Measurements from ENCODE around the gene CELSR1. TPM values are rescaled to one million over a fixed set of nuclear protein-coding genes. Genes with fewer than 3 reads are reported as not detected.

Gene CELSR1
- total and polyA plus RNA-seq, 10 donors, result 4.3 to 13.1 (median 8.4) TPM

- Histone ChIP-seq H3K36me3 (no peaks in the 10 kb centered on the region), H3K27me3 (replicated peaks in 1 of 7) (peaks cover 0 to 16% (median 0%) of the 10 kb centered on the region in 7 donors), H3K4me1 (peaks cover 0 to 5% (median 0%) of the 10 kb centered on the region in 6 donors), H3K9me3 (peaks cover 0 to 5% (median 0%) of the 10 kb centered on the region in 8 donors), H3K27ac (no peak overlapping the region), H3K4me3 (no peak overlapping the region)
- WGBS, 5 donors, result 20 to 43% (median 25%) methylated on average over 4 of the region's 4 CpGs
- no peak for DNase-seq
- TF ChIP-seq POLR2A (IDR thresholded peaks at IDR 0.05), result no peak
- no peak for TF ChIP-seq POLR2AphosphoS5 (IDR thresholded peaks at IDR 0.05)
- no peak for TF ChIP-seq CTCF (IDR thresholded peaks at IDR 0.05 in 8 of 11, conservative IDR thresholded peaks at IDR 0.05 in 3 of 11)
- intact Hi-C loops (cut with DNase I; ENCODE audit: low total_unique reads), result no loop called here
Measured at GRCh38 chr22:46483353-46483752, 54.1 kb downstream of the CELSR1 start.

- no peaks in the 10 kb centered on the region for H3K36me3 ChIP-seq
- intact Hi-C loops (cut with DNase I; ENCODE audit: low total_unique reads), result no loop called here
- no peaks in the 10 kb centered on the region for H3K4me1 ChIP-seq
- TF ChIP-seq POLR2AphosphoS5 (IDR thresholded peaks at IDR 0.05) (no peak), POLR2A (IDR thresholded peaks at IDR 0.05) (no peak), CTCF (IDR thresholded peaks at IDR 0.05 in 8 of 11, conservative IDR thresholded peaks at IDR 0.05 in 3 of 11) (no peak)
- 62 to 83% (median 79%) methylated on average over 5 to 7 of the region's 7 CpGs for WGBS, 5 donors
- H3K27ac ChIP-seq, result no peak overlapping the region
- no peak for DNase-seq
- no peak overlapping the region for H3K4me3 ChIP-seq
- H3K9me3 ChIP-seq, result peaks cover 0 to 5% (median 0%) of the 10 kb centered on the region in 8 donors
- peaks cover 0 to 21% (median 0%) of the 10 kb centered on the region in 7 donors for H3K27me3 ChIP-seq (replicated peaks in 1 of 7)
Measured at GRCh38 chr22:46482056-46482675, 55.3 kb downstream of the CELSR1 start.

GRCh38 chr22:46481386-46481785 lies 56.0 kb downstream of the CELSR1 start:
- H3K9me3 ChIP-seq, result peaks cover 0 to 5% (median 0%) of the 10 kb centered on the region in 8 donors
- no peak for DNase-seq
- H3K27me3 ChIP-seq (replicated peaks in 1 of 7), result peaks cover 0 to 23% (median 0%) of the 10 kb centered on the region in 7 donors
- TF ChIP-seq POLR2AphosphoS5 (IDR thresholded peaks at IDR 0.05), result no peak
- no peak for TF ChIP-seq POLR2A (IDR thresholded peaks at IDR 0.05)
- TF ChIP-seq CTCF (IDR thresholded peaks at IDR 0.05 in 8 of 11, conservative IDR thresholded peaks at IDR 0.05 in 3 of 11), result no peak
- no peak overlapping the region for H3K27ac ChIP-seq
- intact Hi-C loops (cut with DNase I; ENCODE audit: low total_unique reads), result no loop called here
- peaks cover 0 to 7% (median 0%) of the 10 kb centered on the region in 6 donors for H3K4me1 ChIP-seq
- no peaks in the 10 kb centered on the region for H3K36me3 ChIP-seq
- 70 to 78% (median 77%) methylated on average over 6 of the region's 6 CpGs for WGBS, 5 donors
- H3K4me3 ChIP-seq, result no peak overlapping the region

- DNase-seq, result no peak
- Histone ChIP-seq H3K4me1 (peaks cover 0 to 7% (median 0%) of the 10 kb centered on the region in 6 donors), H3K27me3 (replicated peaks in 1 of 7) (peaks cover 0 to 27% (median 0%) of the 10 kb centered on the region in 7 donors), H3K36me3 (no peaks in the 10 kb centered on the region), H3K27ac (no peak overlapping the region), H3K9me3 (peaks cover 0 to 8% (median 0%) of the 10 kb centered on the region in 8 donors), H3K4me3 (no peak overlapping the region)
- 6 to 30% (median 16%) methylated on average over 1 of the region's 1 CpG for WGBS, 5 donors
- TF ChIP-seq CTCF (IDR thresholded peaks at IDR 0.05 in 8 of 11, conservative IDR thresholded peaks at IDR 0.05 in 3 of 11) (no peak), POLR2AphosphoS5 (IDR thresholded peaks at IDR 0.05) (no peak), POLR2A (IDR thresholded peaks at IDR 0.05) (no peak)
- intact Hi-C loops (cut with DNase I; ENCODE audit: low total_unique reads), result no loop called here
Measured at GRCh38 chr22:46480396-46480795, 57.0 kb downstream of the CELSR1 start.

Measured in spleen (tissue), 11 donors.